Measurements from ENCODE around the gene SLC36A1.
"Not testable (repeated sequence)": the region's sequence is repeated elsewhere in the genome, so short reads cannot be mapped to it uniquely, and the experiment has no call there.

SLC36A1 gene

GRCh38 chr5:151483647-151484046 is 36.2 kb downstream of the SLC36A1 start:
- no peak for DNase-seq (ENCODE audit: low spot score)

- DNase-seq (ENCODE audit: low spot score): no peak
These were observed 40.1 kb downstream of the SLC36A1 start for GRCh38 chr5:151487544-151487943.

- DNase-seq (ENCODE audit: low spot score): no peak
These were observed 43.2 kb downstream of the SLC36A1 start for GRCh38 chr5:151490627-151491026.

GRCh38 chr5:151491062-151491461 is 43.7 kb downstream of the SLC36A1 start:
- no peak for DNase-seq (ENCODE audit: low spot score)

- DNase-seq (ENCODE audit: low spot score): peak; percentile 8
These were observed 45.3 kb downstream of the SLC36A1 start for GRCh38 chr5:151492729-151493128.

- no peak for DNase-seq (ENCODE audit: low spot score)
These were observed 46.3 kb downstream of the SLC36A1 start for GRCh38 chr5:151493665-151494064.

- no peak for DNase-seq (ENCODE audit: low spot score)
These were observed 47.9 kb downstream of the SLC36A1 start for GRCh38 chr5:151495320-151495719.

- DNase-seq (ENCODE audit: low spot score): no peak
These were observed 48.7 kb downstream of the SLC36A1 start for GRCh38 chr5:151496041-151496484.

GRCh38 chr5:151497391-151498002 is 50.1 kb downstream of the SLC36A1 start:
- no peak for DNase-seq (ENCODE audit: low spot score)

- no peak for DNase-seq (ENCODE audit: low spot score)
These were observed 51.2 kb downstream of the SLC36A1 start for GRCh38 chr5:151498395-151499155.

GRCh38 chr5:151499501-151500035 is 52.2 kb downstream of the SLC36A1 start:
- no peak for DNase-seq (ENCODE audit: low spot score)

GRCh38 chr5:151504006-151504405 is 56.6 kb downstream of the SLC36A1 start:
- no peak for DNase-seq (ENCODE audit: low spot score)

- DNase-seq (ENCODE audit: low spot score): not testable (repeated sequence)
These were observed 60.9 kb downstream of the SLC36A1 start for GRCh38 chr5:151508308-151508707.

- DNase-seq (ENCODE audit: low spot score): no peak
These were observed 61.8 kb downstream of the SLC36A1 start for GRCh38 chr5:151509231-151509630.

GRCh38 chr5:151509836-151510235 is 62.4 kb downstream of the SLC36A1 start:
- DNase-seq (ENCODE audit: low spot score): no peak

- DNase-seq (ENCODE audit: low spot score): no peak
These were observed 69.9 kb downstream of the SLC36A1 start for GRCh38 chr5:151517122-151517920.

GRCh38 chr5:151520294-151520693 is 72.9 kb downstream of the SLC36A1 start:
- DNase-seq (ENCODE audit: low spot score): no peak

GRCh38 chr5:151522226-151522625 is 74.8 kb downstream of the SLC36A1 start:
- no peak for DNase-seq (ENCODE audit: low spot score)

- peak; percentile 66 for DNase-seq (ENCODE audit: low spot score)
These were observed 75.9 kb downstream of the SLC36A1 start for GRCh38 chr5:151523335-151523734.

GRCh38 chr5:151528153-151528552 is 80.8 kb downstream of the SLC36A1 start:
- no peak for DNase-seq (ENCODE audit: low spot score)

GRCh38 chr5:151528996-151529395 is 81.6 kb downstream of the SLC36A1 start:
- DNase-seq (ENCODE audit: low spot score): no peak

- no peak for DNase-seq (ENCODE audit: low spot score)
These were observed 84.2 kb downstream of the SLC36A1 start for GRCh38 chr5:151531581-151531980.

GRCh38 chr5:151532416-151532815 is 85.0 kb downstream of the SLC36A1 start:
- no peak for DNase-seq (ENCODE audit: low spot score)
